Loucy (cell line): ENCODE results near the gene CHMP4B.

Experiments
- H2AFZ ChIP-seq: fragments of 200-600 bp; sonication (generic); 2 replicates; pipeline ENCODE4 v1.6.0; 2016; ENCODE audit warnings: antibody characterized with exemption, mild to moderate bottlenecking, low read length, moderate library complexity
- H3F3A ChIP-seq: fragments of 200-600 bp; 2 replicates; pipeline ENCODE4 v1.6.0; 2016; ENCODE audit warnings: antibody characterized with exemption, low read depth, mild to moderate bottlenecking
- H3K27me3 ChIP-seq: fragments of 200-600 bp; sonication (generic); 2 replicates; pipeline ENCODE4 v1.6.1; 2014; ENCODE audit warnings: low read length, mild to moderate bottlenecking; ENCODE audit not compliant: insufficient read depth, poor library complexity, severe bottlenecking
- H3K36me3 ChIP-seq: fragments of 200-600 bp; sonication (generic); 2 replicates; pipeline ENCODE4 v1.6.1; 2016; ENCODE audit warnings: low read length; ENCODE audit not compliant: insufficient read depth
- H3K4me1 ChIP-seq: fragments of 200-600 bp; sonication (generic); 2 replicates; pipeline ENCODE4 v1.5.1; 2014; ENCODE audit warnings: low read length, mild to moderate bottlenecking; ENCODE audit not compliant: insufficient read depth, poor library complexity, severe bottlenecking
- H3K4me2 ChIP-seq: fragments of 200-600 bp; sonication (generic); 2 replicates; pipeline ENCODE4 v1.6.0; 2014; ENCODE audit warnings: antibody characterized with exemption, low read length, low read depth, mild to moderate bottlenecking; ENCODE audit not compliant: poor library complexity, severe bottlenecking
- H3K4me3 ChIP-seq: fragments of 200-600 bp; sonication (generic); 2 replicates; pipeline ENCODE4 v1.5.1; 2014; ENCODE audit warnings: low read length, mild to moderate bottlenecking, mixed read lengths; ENCODE audit not compliant: poor library complexity, severe bottlenecking
- H3K79me2 ChIP-seq: fragments of 200-600 bp; sonication (generic); 2 replicates; pipeline ENCODE4 v1.6.1; 2014; ENCODE audit warnings: low read length; ENCODE audit not compliant: insufficient read depth
- H3K9ac ChIP-seq: fragments of 200-600 bp; sonication (generic); 2 replicates; pipeline ENCODE4 v1.6.0; 2014; ENCODE audit warnings: mild to moderate bottlenecking, low read depth, low read length, moderate library complexity; ENCODE audit not compliant: poor library complexity, severe bottlenecking
- H3K9me2 ChIP-seq: fragments of 200-600 bp; sonication (generic); replicated peaks from 2 replicates; pipeline ENCODE4 v1.6.1; 2016; ENCODE audit warnings: low read depth, low read length, mixed read lengths
- H3K9me3 ChIP-seq: fragments of 200-600 bp; sonication (generic); 2 replicates; pipeline ENCODE4 v1.6.1; 2014; ENCODE audit warnings: mild to moderate bottlenecking, antibody characterized with exemption, low read length, low read depth; ENCODE audit not compliant: insufficient read depth
- H4K20me1 ChIP-seq: fragments of 200-600 bp; sonication (generic); 2 replicates; pipeline ENCODE4 v1.6.0; 2014; ENCODE audit warnings: antibody characterized with exemption, low read length, mild to moderate bottlenecking; ENCODE audit not compliant: insufficient read depth, poor library complexity, severe bottlenecking
- CTCF ChIP-seq: fragments of 200-600 bp; sonication (generic); conservative IDR thresholded peaks from 2 replicates; pipeline ENCODE4 v1.5.1; 2014; ENCODE audit warnings: mild to moderate bottlenecking, antibody characterized with exemption, low read length
- EZH2phosphoT487 ChIP-seq: fragments of 200-600 bp; IDR thresholded peaks from 2 replicates; pipeline ENCODE4 v1.6.1; 2018; ENCODE audit warnings: antibody characterized with exemption, mild to moderate bottlenecking, moderate library complexity, borderline replicate concordance

The CHMP4B gene

GRCh38 chr20:33781945-33782344, 29.2 kb upstream of the CHMP4B start:
- Histone ChIP-seq H3F3A (no peaks in the 10 kb centered on the region), H3K9ac (no peak overlapping the region), H3K4me3 (no peak overlapping the region), H3K4me1 (peaks cover under 1% of the 10 kb centered on the region), H2AFZ (no peak overlapping the region), H4K20me1 (no peaks in the 10 kb centered on the region), H3K9me2 (no peaks in the 10 kb centered on the region), H3K27me3 (no peaks in the 10 kb centered on the region), H3K79me2 (no peaks in the 10 kb centered on the region), H3K4me2 (no peak overlapping the region), H3K9me3 (no peaks in the 10 kb centered on the region), H3K36me3 (no peaks in the 10 kb centered on the region)
- TF ChIP-seq CTCF (no peak), EZH2phosphoT487 (no peak)

GRCh38 chr20:33783256-33783655, 27.9 kb upstream of the CHMP4B start:
- H3K9me3 ChIP-seq, result no peaks in the 10 kb centered on the region
- H3F3A ChIP-seq, result no peaks in the 10 kb centered on the region
- no peak overlapping the region for H3K9ac ChIP-seq
- peaks cover 10% of the 10 kb centered on the region for H3K4me1 ChIP-seq
- H3K79me2 ChIP-seq, result no peaks in the 10 kb centered on the region
- no peaks in the 10 kb centered on the region for H4K20me1 ChIP-seq
- no peak overlapping the region for H3K4me3 ChIP-seq
- no peak overlapping the region for H3K4me2 ChIP-seq
- no peaks in the 10 kb centered on the region for H3K36me3 ChIP-seq
- TF ChIP-seq CTCF (no peak), EZH2phosphoT487 (no peak)
- H3K9me2 ChIP-seq, result no peaks in the 10 kb centered on the region
- no peaks in the 10 kb centered on the region for H3K27me3 ChIP-seq
- no peak overlapping the region for H2AFZ ChIP-seq

- TF ChIP-seq EZH2phosphoT487, result no peak
- Histone ChIP-seq H3K9ac (no peak overlapping the region), H3K27me3 (no peaks in the 10 kb centered on the region), H3F3A (no peaks in the 10 kb centered on the region), H3K9me2 (no peaks in the 10 kb centered on the region), H3K9me3 (no peaks in the 10 kb centered on the region), H2AFZ (no peak overlapping the region), H3K36me3 (no peaks in the 10 kb centered on the region), H3K79me2 (no peaks in the 10 kb centered on the region), H4K20me1 (no peaks in the 10 kb centered on the region), H3K4me2 (no peak overlapping the region), H3K4me1 (peaks cover 10% of the 10 kb centered on the region), H3K4me3 (no peak overlapping the region)
Observed at GRCh38 chr20:33783818-33784217, 27.3 kb upstream of the CHMP4B start.

GRCh38 chr20:33784225-33784624, 26.9 kb upstream of the CHMP4B start:
- no peaks in the 10 kb centered on the region for H4K20me1 ChIP-seq
- H3K27me3 ChIP-seq, result no peaks in the 10 kb centered on the region
- no peaks in the 10 kb centered on the region for H3K79me2 ChIP-seq
- H3F3A ChIP-seq, result no peaks in the 10 kb centered on the region
- no peak for TF ChIP-seq EZH2phosphoT487
- no peak for TF ChIP-seq CTCF
- H3K4me2 ChIP-seq, result no peak overlapping the region
- peaks cover 10% of the 10 kb centered on the region for H3K4me1 ChIP-seq
- no peaks in the 10 kb centered on the region for H3K9me3 ChIP-seq
- no peak overlapping the region for H2AFZ ChIP-seq
- H3K4me3 ChIP-seq, result no peak overlapping the region
- no peak overlapping the region for H3K9ac ChIP-seq
- no peaks in the 10 kb centered on the region for H3K9me2 ChIP-seq
- H3K36me3 ChIP-seq, result no peaks in the 10 kb centered on the region
